HG03342 (cell line): Measurements from ENCODE around the gene EGFR.

Experiments
- ATAC-seq: cut with Tn5 transposase; IDR thresholded peaks from one replicate; pipeline ENCODE4 v1.9.1; 2021; ENCODE audit warnings: mild to moderate bottlenecking, moderate library complexity; ENCODE audit not compliant: unreplicated experiment

Gene EGFR

GRCh38 chr7:55142919-55143600 lies 124.2 kb downstream of the EGFR start:
- no peak for ATAC-seq

- no peak for ATAC-seq
Observed at GRCh38 chr7:55144333-55145317, 125.8 kb downstream of the EGFR start.

- ATAC-seq: no peak
Observed at GRCh38 chr7:55145606-55146005, 126.8 kb downstream of the EGFR start.

GRCh38 chr7:55147101-55147500 lies 128.3 kb downstream of the EGFR start:
- no peak for ATAC-seq

- no peak for ATAC-seq
Observed at GRCh38 chr7:55147736-55148135, 128.9 kb downstream of the EGFR start.

GRCh38 chr7:55148571-55148970 lies 129.8 kb downstream of the EGFR start:
- no peak for ATAC-seq

GRCh38 chr7:55149001-55149400 lies 130.2 kb downstream of the EGFR start:
- ATAC-seq: no peak

GRCh38 chr7:55150166-55150565 lies 131.3 kb downstream of the EGFR start:
- ATAC-seq: no peak

- no peak for ATAC-seq
Observed at GRCh38 chr7:55150709-55151451, 132.1 kb downstream of the EGFR start.

GRCh38 chr7:55152516-55152915 lies 133.7 kb downstream of the EGFR start:
- ATAC-seq: no peak

- ATAC-seq: no peak
Observed at GRCh38 chr7:55154096-55154495, 135.3 kb downstream of the EGFR start.

GRCh38 chr7:55155351-55156117 lies 136.7 kb downstream of the EGFR start:
- ATAC-seq: no peak

GRCh38 chr7:55156919-55157763 lies 138.3 kb downstream of the EGFR start:
- ATAC-seq: no peak

GRCh38 chr7:55157764-55158105 lies 138.9 kb downstream of the EGFR start:
- no peak for ATAC-seq

GRCh38 chr7:55158541-55159382 lies 139.9 kb downstream of the EGFR start:
- no peak for ATAC-seq

- no peak for ATAC-seq
Observed at GRCh38 chr7:55160539-55160938, 141.7 kb downstream of the EGFR start.

GRCh38 chr7:55161154-55161687 lies 142.4 kb downstream of the EGFR start:
- no peak for ATAC-seq

GRCh38 chr7:55162476-55162875 lies 143.7 kb downstream of the EGFR start:
- ATAC-seq: no peak

GRCh38 chr7:55163733-55164132 lies 144.9 kb downstream of the EGFR start:
- ATAC-seq: no peak
